SK-N-SH (cell line): ENCODE data around the gene ACTC1.

Experiments used
- CHD2 ChIP-seq: fragments of 150-350 bp; IDR thresholded peaks from 2 replicates; pipeline ENCODE4 v1.6.1; 2018; ENCODE audit warnings: low read length; ENCODE audit not compliant: partially characterized antibody
- CTCF ChIP-seq: fragments of 200-600 bp; sonication (generic); IDR thresholded peaks from 2 replicates; pipeline ENCODE4 v1.6.1; 2017; ENCODE audit warnings: antibody characterized with exemption, mild to moderate bottlenecking, moderate library complexity
- FOSL2 ChIP-seq: IDR thresholded peaks from 2 replicates; pipeline ENCODE4 v1.4.0; 2012; ENCODE audit warnings: low read depth, mild to moderate bottlenecking, moderate library complexity, borderline replicate concordance
- IRF3 ChIP-seq: fragments of 150-350 bp; IDR thresholded peaks from 2 replicates; pipeline ENCODE4 v1.6.1; 2016; ENCODE audit warnings: mild to moderate bottlenecking, low read depth, low read length
- MAX ChIP-seq: IDR thresholded peaks from 2 replicates; pipeline ENCODE4 v1.4.0; 2012; ENCODE audit warnings: low read depth
- RCOR1 ChIP-seq: fragments of 150-350 bp; IDR thresholded peaks from 2 replicates; pipeline ENCODE4 v1.6.1; 2017; ENCODE audit warnings: antibody characterized with exemption, low read length
- REST ChIP-seq: IDR thresholded peaks from 2 replicates; pipeline ENCODE4 v1.6.1; 2012; ENCODE audit warnings: mild to moderate bottlenecking, low read depth, low read length, moderate library complexity
- TAF1 ChIP-seq: IDR thresholded peaks from 2 replicates; pipeline ENCODE4 v1.6.1; 2012; ENCODE audit warnings: low read depth, mild to moderate bottlenecking, low read length, moderate library complexity, borderline replicate concordance
- USF2 ChIP-seq: fragments of 150-350 bp; IDR thresholded peaks from 2 replicates; pipeline ENCODE4 v1.6.1; 2017; ENCODE audit warnings: antibody characterized with exemption, low read length, low read depth, borderline replicate concordance

GRCh38 chr15:34773917-34774316 is 21.4 kb downstream of the ACTC1 start:
- TF ChIP-seq RCOR1 (no peak), CTCF (no peak), USF2 (no peak), REST (no peak), MAX (no peak), TAF1 (no peak), IRF3 (no peak), FOSL2 (no peak), CHD2 (no peak)
